Esophagus (tissue), 2 donors: ENCODE data around the gene MYO9B. TPM values are rescaled to one million over a fixed set of nuclear protein-coding genes. Genes with fewer than 3 reads are reported as not detected.
"Not testable (repeated sequence)": the region's sequence is repeated elsewhere in the genome, so short reads cannot be mapped to it uniquely, and the experiment has no call there.

Source experiments
- H3K27ac ChIP-seq, 2 donors: one replicate each; pipeline ENCODE4 v1.5.1; 2013; ENCODE audit warnings: low read depth in 2 of 2, mild to moderate bottlenecking in 2 of 2, inconsistent platforms in 1 of 2, low read length in 1 of 2, moderate library complexity in 1 of 2
- H3K27me3 ChIP-seq, 2 donors: one replicate each; pipeline ENCODE4 v1.6.1; 2013; ENCODE audit warnings: low read length in 2 of 2, control low read depth in 1 of 2, mild to moderate bottlenecking in 1 of 2; ENCODE audit not compliant: insufficient read depth in 2 of 2, control insufficient read depth in 1 of 2
- H3K36me3 ChIP-seq, 2 donors: one replicate each; pipeline ENCODE4 v1.6.1; 2013; ENCODE audit warnings: low read length in 1 of 2; ENCODE audit not compliant: control insufficient read depth in 2 of 2, insufficient read depth in 2 of 2
- H3K4me1 ChIP-seq, 2 donors: one replicate each; pipeline ENCODE4 v1.6.1; 2013; ENCODE audit warnings: low read length in 1 of 2; ENCODE audit not compliant: control insufficient read depth in 2 of 2, insufficient read depth in 2 of 2
- H3K4me3 ChIP-seq, 2 donors: one replicate each; pipeline ENCODE4 v1.5.1; 2013; ENCODE audit warnings: low read length in 2 of 2, mild to moderate bottlenecking in 2 of 2, low read depth in 1 of 2, moderate library complexity in 1 of 2
- H3K9me3 ChIP-seq, 2 donors: one replicate each; pipeline ENCODE4 v1.6.1; 2013; ENCODE audit warnings: mild to moderate bottlenecking in 2 of 2, low read depth in 1 of 2, low read length in 1 of 2, moderate library complexity in 1 of 2; ENCODE audit not compliant: control insufficient read depth in 2 of 2, insufficient read depth in 1 of 2
- WGBS, 2 donors: extraction: QIAGEN DNeasy Blood & Tissue Kit; methylation state at CpG; one replicate each; pipeline ENCODE4 v1.1.7; 2013; 5-methylcytosine and 5-hydroxymethylcytosine counted together
- polyA plus RNA-seq, 2 donors: library from polyadenylated mRNA; stranded (reverse); fragments of 200-250 nt; gene quantifications; one replicate each; pipeline ENCODE4 v1.2.3, GENCODE V29; 2013
- donor health status: healthy with polysubstance abuse.
- donor health status: Bipolar disorder and iron deficiency.

The MYO9B gene
- polyA plus RNA-seq, 2 donors = 24.2 to 41.2 TPM

- peaks cover 13 to 47% of the 10 kb centered on the region in 2 donors for H3K36me3 ChIP-seq
- 88 to 92% methylated on average over 33 of the region's 33 CpGs for WGBS, 2 donors
Measured at GRCh38 chr19:17172624-17173345, 97.2 kb downstream of the MYO9B start.

GRCh38 chr19:17178291-17178690 is 102.7 kb downstream of the MYO9B start:
- H3K27me3 ChIP-seq = no peaks in the 10 kb centered on the region
- H3K4me1 ChIP-seq = no peaks in the 10 kb centered on the region
- no peaks in the 10 kb centered on the region for H3K9me3 ChIP-seq
- H3K27ac ChIP-seq = no peak overlapping the region
- peaks cover 3 to 29% of the 10 kb centered on the region in 2 donors for H3K36me3 ChIP-seq
- WGBS, 2 donors = 91 to 92% methylated on average over 10 of the region's 10 CpGs
- H3K4me3 ChIP-seq = no peak overlapping the region

More at GRCh38 chr19:17172624-17173345, 97.2 kb downstream of the MYO9B start:
- H3K9me3 ChIP-seq = no peaks in the 10 kb centered on the region
- H3K4me3 ChIP-seq = no peak overlapping the region
- H3K27ac ChIP-seq = no peak overlapping the region
- no peaks in the 10 kb centered on the region for H3K4me1 ChIP-seq
- H3K27me3 ChIP-seq = no peaks in the 10 kb centered on the region

- peaks cover 7 to 32% of the 10 kb centered on the region in 2 donors for H3K36me3 ChIP-seq
- 80 to 81% methylated on average over 22 of the region's 22 CpGs for WGBS, 2 donors
- H3K4me1 ChIP-seq = no peaks in the 10 kb centered on the region
- H3K4me3 ChIP-seq = no peak overlapping the region
- H3K27ac ChIP-seq = no peak overlapping the region
- H3K9me3 ChIP-seq = no peaks in the 10 kb centered on the region
- H3K27me3 ChIP-seq = no peaks in the 10 kb centered on the region
Measured at GRCh38 chr19:17180997-17181702, 105.6 kb downstream of the MYO9B start.

GRCh38 chr19:17183271-17183761 is 107.7 kb downstream of the MYO9B start:
- Histone ChIP-seq H3K4me1 (no peaks in the 10 kb centered on the region), H3K27ac (no peak overlapping the region), H3K36me3 (peaks cover 17 to 29% of the 10 kb centered on the region in 2 donors), H3K27me3 (no peaks in the 10 kb centered on the region), H3K4me3 (no peak overlapping the region), H3K9me3 (no peaks in the 10 kb centered on the region)
- WGBS, 2 donors = 81 to 88% methylated on average over 14 of the region's 14 CpGs

GRCh38 chr19:17183858-17184321 is 108.3 kb downstream of the MYO9B start:
- 66 to 77% methylated on average over 11 of the region's 11 CpGs for WGBS, 2 donors

GRCh38 chr19:17184371-17184841 is 108.8 kb downstream of the MYO9B start:
- Histone ChIP-seq H3K4me3 (no peak overlapping the region), H3K27me3 (no peaks in the 10 kb centered on the region), H3K36me3 (peaks cover 20 to 29% of the 10 kb centered on the region in 2 donors), H3K27ac (no peak overlapping the region), H3K4me1 (no peaks in the 10 kb centered on the region), H3K9me3 (no peaks in the 10 kb centered on the region)
- 88 to 91% methylated on average over 12 of the region's 12 CpGs for WGBS, 2 donors

More at GRCh38 chr19:17183858-17184321, 108.3 kb downstream of the MYO9B start:
- Histone ChIP-seq H3K9me3 (no peaks in the 10 kb centered on the region), H3K27ac (no peak overlapping the region), H3K36me3 (peaks cover 17 to 27% of the 10 kb centered on the region in 2 donors), H3K4me3 (no peak overlapping the region), H3K4me1 (no peaks in the 10 kb centered on the region), H3K27me3 (no peaks in the 10 kb centered on the region)

- no peaks in the 10 kb centered on the region for H3K27me3 ChIP-seq
- H3K4me3 ChIP-seq = no peak overlapping the region
- H3K36me3 ChIP-seq = peaks cover 20 to 30% of the 10 kb centered on the region in 2 donors
- no peaks in the 10 kb centered on the region for H3K4me1 ChIP-seq
- WGBS, 2 donors = 87 to 93% methylated on average over 8 of the region's 8 CpGs
- H3K27ac ChIP-seq = no peak overlapping the region
- H3K9me3 ChIP-seq = no peaks in the 10 kb centered on the region
Measured at GRCh38 chr19:17185590-17185989, 110.0 kb downstream of the MYO9B start.

- H3K4me3 ChIP-seq, H3K9me3 ChIP-seq, H3K4me1 ChIP-seq, H3K27ac ChIP-seq, H3K27me3 ChIP-seq: not testable (repeated sequence)
- 90 to 92% methylated on average over 6 of the region's 6 CpGs for WGBS, 2 donors
- peaks cover 31 to 57% of the 10 kb centered on the region in 2 donors for H3K36me3 ChIP-seq
Measured at GRCh38 chr19:17191736-17192135, 116.2 kb downstream of the MYO9B start.

- H3K27ac ChIP-seq = no peak overlapping the region
- H3K36me3 ChIP-seq = peaks cover 25 to 53% of the 10 kb centered on the region in 2 donors
- H3K4me1 ChIP-seq = no peaks in the 10 kb centered on the region
- 97 to 99% methylated on average over 26 of the region's 26 CpGs for WGBS, 2 donors
- H3K4me3 ChIP-seq = no peak overlapping the region
- H3K9me3 ChIP-seq = no peaks in the 10 kb centered on the region
- H3K27me3 ChIP-seq = no peaks in the 10 kb centered on the region
Measured at GRCh38 chr19:17192751-17193150, 117.2 kb downstream of the MYO9B start.
